ENCODE data around the gene ATF7IP. TPM values are rescaled to one million over a fixed set of nuclear protein-coding genes. Genes with fewer than 3 reads are reported as not detected.

Gene ATF7IP
- polyA plus RNA-seq, 3 donors: 16.6 to 51.7 (median 19.2) TPM

DNA sequence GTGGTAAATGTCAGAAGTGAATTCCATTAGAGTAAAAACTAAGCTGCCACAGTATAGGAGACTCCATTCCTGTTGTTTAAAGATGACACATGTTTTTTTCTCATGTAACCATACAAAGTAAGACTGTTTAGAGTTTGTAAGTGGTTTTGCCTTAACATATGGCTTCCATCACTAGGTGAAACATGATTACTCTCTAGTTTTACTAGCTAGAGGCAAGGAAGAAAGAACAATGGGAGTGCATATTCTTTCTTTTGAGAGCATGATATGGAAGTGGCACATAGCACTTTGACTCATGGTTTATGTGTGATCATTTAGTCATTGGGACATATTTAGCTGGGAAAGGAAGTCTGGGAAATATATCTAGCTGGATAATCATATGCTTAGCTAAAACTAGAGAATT lies 7.7 kb downstream of the ATF7IP start:
- H3K4me3 ChIP-seq (replicated peaks in 1 of 3; ENCODE audit: low read depth in 2 of 3, low read length in 3 of 3): no peak overlapping the region
- Mint-ChIP-seq H3K27ac (peak overlapping the region in 6 of 7 donors; percentile 3 to 69 (median 34)), H3K27me3 (ENCODE audit: low read depth in 3 of 3) (peaks cover 0 to 2% (median 2%) of the 10 kb centered on the region in 3 donors), H3K4me3 (no peak overlapping the region), H3K9me3 (peaks cover 5 to 30% (median 19%) of the 10 kb centered on the region in 7 donors), H3K4me1 (peaks cover 27% of the 10 kb centered on the region), H3K36me3 (peaks cover 26 to 45% of the 10 kb centered on the region in 2 donors)
- H3K4me2 ChIP-seq (replicated peaks; ENCODE audit: extremely low read depth, low read length, poor library complexity, severe bottlenecking): no peak overlapping the region
- no peak overlapping the region for H3K9ac ChIP-seq (ENCODE audit: insufficient read depth, low read length, poor library complexity, severe bottlenecking)
- no peaks in the 10 kb centered on the region for H3K27me3 ChIP-seq (ENCODE audit: control insufficient read depth in 2 of 2, insufficient read depth in 2 of 2, low read length in 2 of 2)
- intact Hi-C loops (cut with micrococcal nuclease): no loop called here
- H2AFZ ChIP-seq (ENCODE audit: insufficient read depth, low read depth, low read length, poor library complexity, severe bottlenecking): no peak overlapping the region
- TF ChIP-seq, protein P1, sequence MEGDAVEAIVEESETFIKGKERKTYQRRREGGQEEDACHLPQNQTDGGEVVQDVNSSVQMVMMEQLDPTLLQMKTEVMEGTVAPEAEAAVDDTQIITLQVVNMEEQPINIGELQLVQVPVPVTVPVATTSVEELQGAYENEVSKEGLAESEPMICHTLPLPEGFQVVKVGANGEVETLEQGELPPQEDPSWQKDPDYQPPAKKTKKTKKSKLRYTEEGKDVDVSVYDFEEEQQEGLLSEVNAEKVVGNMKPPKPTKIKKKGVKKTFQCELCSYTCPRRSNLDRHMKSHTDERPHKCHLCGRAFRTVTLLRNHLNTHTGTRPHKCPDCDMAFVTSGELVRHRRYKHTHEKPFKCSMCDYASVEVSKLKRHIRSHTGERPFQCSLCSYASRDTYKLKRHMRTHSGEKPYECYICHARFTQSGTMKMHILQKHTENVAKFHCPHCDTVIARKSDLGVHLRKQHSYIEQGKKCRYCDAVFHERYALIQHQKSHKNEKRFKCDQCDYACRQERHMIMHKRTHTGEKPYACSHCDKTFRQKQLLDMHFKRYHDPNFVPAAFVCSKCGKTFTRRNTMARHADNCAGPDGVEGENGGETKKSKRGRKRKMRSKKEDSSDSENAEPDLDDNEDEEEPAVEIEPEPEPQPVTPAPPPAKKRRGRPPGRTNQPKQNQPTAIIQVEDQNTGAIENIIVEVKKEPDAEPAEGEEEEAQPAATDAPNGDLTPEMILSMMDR (IDR thresholded peaks at IDR 0.05): no peak
- H3K9me3 ChIP-seq (replicated peaks in 1 of 2; ENCODE audit: control insufficient read depth in 1 of 2, insufficient read depth in 1 of 2, low read length in 2 of 2): peaks cover 16 to 28% of the 10 kb centered on the region in 2 donors
- peak overlapping the region in 1 of 2 donors; percentile 15 for H3K27ac ChIP-seq (ENCODE audit: low read depth in 1 of 2, low read length in 2 of 2)
- H3K79me2 ChIP-seq (ENCODE audit: insufficient read depth, low read length): peaks cover 100% of the 10 kb centered on the region
- peaks cover 3 to 7% of the 10 kb centered on the region in 2 donors for H3K4me1 ChIP-seq (ENCODE audit: control insufficient read depth in 1 of 2, insufficient read depth in 2 of 2, low read length in 2 of 2)
- no peaks in the 10 kb centered on the region for H4K20me1 ChIP-seq (ENCODE audit: insufficient read depth, low read length)
- DNase-seq: no peak
- H3K36me3 ChIP-seq (replicated peaks in 1 of 2; ENCODE audit: control insufficient read depth in 1 of 2, insufficient read depth in 2 of 2, low read length in 2 of 2): peaks cover 4 to 36% of the 10 kb centered on the region in 2 donors

DNA sequence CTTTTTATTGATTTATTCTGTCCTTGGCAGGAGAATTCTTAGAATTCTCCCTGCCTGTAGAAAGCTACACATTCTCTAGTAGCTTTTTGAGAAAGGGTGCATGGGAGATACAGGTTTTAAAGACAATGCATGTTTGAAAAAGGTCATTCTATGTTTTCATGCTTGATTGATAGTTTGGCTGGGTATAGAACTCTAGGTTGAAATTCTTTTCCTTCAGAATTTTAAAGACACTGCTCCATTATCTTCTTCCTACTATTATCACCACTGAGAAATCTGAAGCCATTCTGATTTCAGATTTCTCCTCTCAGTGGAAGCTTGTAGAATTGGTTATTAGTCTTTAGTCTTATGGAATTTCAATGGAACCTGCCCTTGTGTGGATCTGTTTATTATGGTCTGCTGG lies 14.0 kb downstream of the ATF7IP start:
- Mint-ChIP-seq H3K27ac (no peak overlapping the region), H3K36me3 (peaks cover 38 to 43% of the 10 kb centered on the region in 2 donors), H3K4me1 (peaks cover 13% of the 10 kb centered on the region), H3K27me3 (ENCODE audit: low read depth in 3 of 3) (peaks cover 0 to 2% (median 0%) of the 10 kb centered on the region in 3 donors), H3K9me3 (peaks cover 19 to 45% (median 33%) of the 10 kb centered on the region in 7 donors), H3K4me3 (no peak overlapping the region)
- Histone ChIP-seq H3K9ac (ENCODE audit: insufficient read depth, low read length, poor library complexity, severe bottlenecking) (no peak overlapping the region), H3K36me3 (replicated peaks in 1 of 2; ENCODE audit: control insufficient read depth in 1 of 2, insufficient read depth in 2 of 2, low read length in 2 of 2) (peaks cover 0 to 40% of the 10 kb centered on the region in 2 donors), H3K4me1 (ENCODE audit: control insufficient read depth in 1 of 2, insufficient read depth in 2 of 2, low read length in 2 of 2) (peaks cover 3 to 5% of the 10 kb centered on the region in 2 donors), H3K27me3 (ENCODE audit: control insufficient read depth in 2 of 2, insufficient read depth in 2 of 2, low read length in 2 of 2) (no peaks in the 10 kb centered on the region), H3K4me3 (replicated peaks in 1 of 3; ENCODE audit: low read depth in 2 of 3, low read length in 3 of 3) (no peak overlapping the region), H3K4me2 (replicated peaks; ENCODE audit: extremely low read depth, low read length, poor library complexity, severe bottlenecking) (no peak overlapping the region), H2AFZ (ENCODE audit: insufficient read depth, low read depth, low read length, poor library complexity, severe bottlenecking) (no peak overlapping the region), H4K20me1 (ENCODE audit: insufficient read depth, low read length) (peaks cover 25% of the 10 kb centered on the region), H3K27ac (ENCODE audit: low read depth in 1 of 2, low read length in 2 of 2) (no peak overlapping the region), H3K79me2 (ENCODE audit: insufficient read depth, low read length) (peaks cover 100% of the 10 kb centered on the region), H3K9me3 (replicated peaks in 1 of 2; ENCODE audit: control insufficient read depth in 1 of 2, insufficient read depth in 1 of 2, low read length in 2 of 2) (peaks cover 29 to 34% of the 10 kb centered on the region in 2 donors)
- TF ChIP-seq, protein P1 (IDR thresholded peaks at IDR 0.05): no peak
- intact Hi-C loops (cut with micrococcal nuclease): no loop called here
- no peak for DNase-seq
